ENCODE measurements around the gene POLA2.

Gene POLA2

DNA sequence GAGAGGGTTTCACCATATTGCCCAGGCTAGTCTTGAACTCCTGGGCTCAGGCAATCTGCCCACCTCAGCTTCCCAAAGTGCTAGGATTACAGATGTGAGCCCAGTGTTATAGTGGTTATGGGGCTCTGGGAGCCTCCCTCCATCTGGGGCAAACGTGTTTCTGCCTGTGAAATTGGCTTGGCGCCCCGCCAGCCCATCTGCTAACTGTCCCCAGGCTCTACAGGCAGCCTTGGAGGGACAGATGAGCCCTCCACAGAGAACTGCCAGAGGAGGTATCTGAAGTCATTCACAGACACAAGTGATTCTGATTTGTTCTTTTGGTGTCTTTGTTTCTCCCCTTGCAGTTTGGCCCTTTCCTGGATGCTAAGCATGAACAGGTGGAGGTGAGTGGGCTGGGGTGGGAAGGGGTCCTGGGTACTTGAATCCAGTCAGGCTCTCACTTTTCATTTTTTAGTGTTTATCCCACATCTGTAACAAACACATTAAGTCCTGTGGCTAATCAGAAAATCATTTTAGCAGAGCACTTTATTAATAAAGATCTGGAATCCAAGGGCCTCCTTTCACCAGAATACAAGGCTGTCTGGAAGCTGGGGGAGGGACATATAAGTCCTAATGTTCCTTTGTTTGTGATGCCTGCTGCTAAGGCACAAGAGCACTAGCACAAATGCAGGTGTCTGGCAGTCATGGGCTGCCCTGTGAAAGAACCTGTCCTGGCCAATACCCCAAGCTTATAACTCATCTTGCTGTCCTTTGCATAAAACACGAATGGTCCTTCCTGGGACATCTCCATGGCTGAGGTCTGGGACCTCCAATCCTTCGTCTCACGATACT lies 27.2 kb downstream of the POLA2 start:
- no peak for DNase-seq

DNA sequence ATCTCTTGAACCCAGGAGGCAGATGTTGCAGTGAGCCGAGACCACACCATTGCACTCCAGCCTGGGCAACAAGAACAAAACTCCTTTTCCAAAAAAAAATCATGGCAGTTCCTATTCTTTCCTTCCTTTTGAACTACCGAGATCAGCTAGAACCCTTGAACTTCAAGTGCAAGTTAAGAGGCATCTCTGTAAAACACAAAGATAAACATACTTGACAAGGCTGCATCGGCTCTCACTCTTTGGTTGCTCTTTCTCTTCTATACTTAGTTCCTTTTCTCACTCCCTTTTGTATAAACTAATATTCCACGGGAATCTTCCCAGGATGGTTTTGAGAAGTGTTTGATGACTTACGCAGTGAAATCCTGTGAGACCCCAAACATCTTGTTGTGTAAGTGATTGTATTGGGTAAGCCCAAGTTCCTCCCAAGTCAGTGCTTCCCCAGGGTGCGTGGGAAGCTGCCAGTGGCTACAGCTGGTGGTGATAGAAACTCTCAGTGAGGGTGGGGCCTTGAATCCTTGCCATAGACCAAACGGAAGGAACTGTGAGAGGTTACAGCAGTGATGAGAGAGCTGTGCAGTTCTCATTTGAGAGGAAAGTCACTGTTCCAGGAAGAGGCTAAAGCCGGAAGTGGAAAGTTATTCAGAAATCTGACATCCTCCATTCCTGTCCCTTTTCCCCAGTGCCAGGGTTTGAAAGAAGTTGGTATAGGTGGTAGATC lies 28.8 kb downstream of the POLA2 start:
- peak; percentile 26 to 89 for DNase-seq

DNA sequence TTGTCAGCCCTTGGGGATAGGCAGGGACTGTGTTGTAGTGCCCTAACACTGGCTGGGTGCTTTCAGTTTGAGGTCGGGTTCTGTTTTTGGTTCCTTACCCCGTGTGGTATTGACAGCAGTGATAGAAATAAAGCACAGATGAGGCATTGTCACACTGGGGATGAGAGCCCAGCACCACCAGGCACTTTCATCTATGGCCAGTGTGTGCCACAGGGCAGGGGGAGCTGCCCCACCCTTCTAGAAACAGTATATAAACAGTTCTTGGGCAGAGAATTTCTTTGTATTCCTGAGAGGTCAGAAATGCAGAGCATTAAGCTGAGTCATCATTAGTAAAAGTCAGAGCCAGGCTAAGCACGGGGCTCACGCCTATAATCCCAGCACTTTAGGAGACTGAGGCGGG lies 29.9 kb downstream of the POLA2 start:
- no peak for DNase-seq

DNA sequence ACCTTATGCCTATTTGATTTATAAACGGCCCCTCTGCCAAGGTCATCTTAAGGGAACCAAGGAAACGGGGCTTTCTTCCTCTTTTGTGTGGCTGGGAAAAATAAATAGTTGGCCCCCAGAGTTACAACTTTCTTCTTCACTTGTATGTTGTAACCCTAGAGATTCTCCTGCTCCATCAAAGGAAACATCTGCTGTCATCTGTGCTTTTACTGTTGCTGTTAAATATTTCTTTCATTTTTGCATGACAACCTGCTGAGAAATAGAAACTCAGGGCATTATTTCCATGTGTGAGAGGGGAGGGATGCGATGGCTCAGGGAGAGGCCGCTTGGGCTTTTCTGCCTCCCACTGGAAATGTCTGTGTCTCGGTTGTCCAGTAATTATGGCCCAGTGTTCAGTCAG lies 31.1 kb downstream of the POLA2 start:
- peak in 1 of 2 donors; percentile 66 for DNase-seq

DNA sequence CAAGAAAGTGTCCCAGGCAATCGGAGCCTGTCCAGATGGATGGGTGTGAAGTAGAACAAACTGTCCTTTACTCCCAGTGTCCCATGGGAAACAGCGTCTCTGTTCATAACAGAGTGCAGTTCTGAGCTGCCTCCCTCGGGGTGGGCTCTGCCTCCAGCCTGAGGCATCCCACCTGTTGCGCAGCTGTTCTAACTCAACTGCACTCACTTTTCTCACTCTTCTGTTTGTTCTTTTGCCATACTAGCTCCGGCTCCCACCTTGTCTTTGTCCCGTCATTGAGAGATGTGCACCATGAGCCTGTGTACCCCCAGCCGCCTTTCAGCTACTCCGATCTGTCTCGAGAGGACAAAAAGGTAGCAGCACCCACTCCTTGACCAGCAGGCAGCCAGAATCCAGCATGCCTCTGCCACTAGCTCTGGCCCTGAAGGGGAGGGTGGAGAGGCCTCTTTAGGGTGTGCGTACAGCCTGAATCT lies 32.2 kb downstream of the POLA2 start:
- no peak for DNase-seq

DNA sequence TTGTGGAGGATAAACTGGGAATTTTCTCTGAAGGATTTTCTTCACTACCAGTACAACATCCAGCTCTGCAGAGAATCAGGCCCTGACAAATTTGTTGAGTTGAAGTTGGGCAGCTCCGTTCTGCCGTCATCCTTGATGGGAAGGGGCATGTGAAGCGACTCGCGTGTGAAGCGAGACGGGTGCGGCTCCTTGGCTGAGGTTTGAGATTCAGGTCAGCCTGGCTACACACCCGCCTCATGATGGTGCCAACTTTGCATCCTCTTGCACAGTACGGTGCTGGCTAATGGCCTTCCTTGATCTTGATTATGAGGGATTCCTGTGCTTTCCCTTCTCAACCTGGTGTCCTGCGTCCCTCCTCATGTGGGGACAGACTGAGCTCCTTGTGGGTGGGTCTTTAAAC lies 33.2 kb downstream of the POLA2 start:
- DNase-seq = no peak

DNA sequence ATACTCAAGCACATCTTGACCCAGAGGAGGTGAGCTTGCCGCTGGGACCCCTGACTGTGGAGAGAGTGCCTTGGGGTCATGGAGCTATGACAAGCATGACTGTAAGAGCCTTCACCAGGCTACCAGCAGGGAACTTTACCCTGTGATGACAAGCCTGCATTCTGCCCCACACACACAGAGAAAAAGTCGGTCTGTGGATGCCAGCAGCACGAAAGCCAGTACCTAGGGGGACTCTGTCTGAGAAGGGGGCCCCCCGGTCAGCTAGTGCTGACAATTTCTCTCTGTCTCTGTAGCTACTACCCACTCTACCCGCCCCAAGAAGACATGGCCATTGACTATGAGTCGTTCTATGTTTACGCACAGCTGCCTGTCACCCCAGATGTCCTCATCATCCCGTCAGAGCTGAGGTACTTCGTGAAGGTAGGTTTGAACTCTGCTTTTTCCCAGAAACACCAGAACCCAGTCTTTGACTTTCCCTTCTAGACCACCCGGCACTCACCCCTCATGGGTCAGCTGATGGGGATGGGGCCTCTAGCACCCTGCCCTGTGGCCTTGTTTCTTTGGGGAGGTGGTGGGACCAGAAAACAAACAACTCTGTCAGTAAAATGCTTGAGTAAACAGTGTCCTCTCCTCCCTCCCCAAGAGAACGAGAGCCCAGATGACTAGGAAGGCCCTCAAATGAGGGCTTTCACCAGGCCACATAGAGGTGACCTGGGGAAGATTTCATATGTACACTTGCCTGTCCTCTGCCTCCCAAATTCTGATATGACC lies 34.0 kb downstream of the POLA2 start:
- no peak for DNase-seq

DNA sequence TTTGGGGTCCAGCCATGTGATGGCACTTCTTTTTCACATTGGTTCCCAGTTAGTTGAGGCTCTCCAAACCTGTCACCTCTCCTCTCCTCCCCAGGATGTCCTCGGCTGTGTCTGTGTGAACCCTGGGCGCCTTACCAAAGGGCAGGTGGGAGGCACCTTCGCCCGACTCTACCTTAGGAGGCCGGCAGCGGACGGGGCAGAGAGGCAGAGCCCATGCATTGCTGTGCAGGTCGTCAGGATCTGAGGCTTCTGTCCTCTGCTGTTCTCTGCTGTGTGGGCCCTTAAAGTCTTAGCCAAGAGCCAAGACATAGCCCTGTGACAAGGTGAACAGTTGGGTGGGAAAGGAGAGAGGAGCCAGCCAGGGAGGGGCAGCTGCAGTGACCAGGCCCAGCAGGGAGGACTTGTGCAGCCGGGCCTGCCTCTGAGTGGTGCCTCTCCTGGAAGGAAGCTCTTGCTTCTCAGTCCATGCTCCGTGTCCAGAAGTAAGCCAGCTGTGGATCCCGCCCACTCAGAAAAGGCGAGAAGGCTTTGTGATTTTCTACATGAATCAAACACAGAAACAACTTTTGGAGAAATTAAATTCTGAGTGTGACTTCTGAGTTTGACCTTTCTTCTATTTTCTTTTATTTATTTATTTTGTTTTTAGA lies 35.4 kb downstream of the POLA2 start:
- no peak for DNase-seq

DNA sequence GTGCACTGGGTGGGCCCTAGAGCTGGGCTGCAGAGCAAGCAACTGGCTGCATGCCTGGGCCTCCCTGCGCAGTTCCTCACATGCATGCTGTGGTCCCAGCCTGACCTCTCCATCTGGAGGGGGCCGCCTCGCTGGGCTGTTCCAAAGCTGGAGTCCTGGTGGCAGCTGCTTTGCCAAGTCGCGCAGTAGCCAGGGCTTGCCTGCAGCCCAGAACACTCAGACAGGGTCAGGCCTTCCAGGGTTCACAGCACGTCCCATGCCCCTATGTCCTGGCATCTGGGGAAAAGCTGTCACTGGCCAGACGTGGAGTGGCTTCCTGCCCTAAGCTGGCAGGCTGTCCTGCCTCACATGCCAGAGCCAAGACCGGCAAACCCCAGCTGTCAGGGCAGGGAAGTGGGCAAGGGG lies 36.4 kb downstream of the POLA2 start:
- no peak for DNase-seq

DNA sequence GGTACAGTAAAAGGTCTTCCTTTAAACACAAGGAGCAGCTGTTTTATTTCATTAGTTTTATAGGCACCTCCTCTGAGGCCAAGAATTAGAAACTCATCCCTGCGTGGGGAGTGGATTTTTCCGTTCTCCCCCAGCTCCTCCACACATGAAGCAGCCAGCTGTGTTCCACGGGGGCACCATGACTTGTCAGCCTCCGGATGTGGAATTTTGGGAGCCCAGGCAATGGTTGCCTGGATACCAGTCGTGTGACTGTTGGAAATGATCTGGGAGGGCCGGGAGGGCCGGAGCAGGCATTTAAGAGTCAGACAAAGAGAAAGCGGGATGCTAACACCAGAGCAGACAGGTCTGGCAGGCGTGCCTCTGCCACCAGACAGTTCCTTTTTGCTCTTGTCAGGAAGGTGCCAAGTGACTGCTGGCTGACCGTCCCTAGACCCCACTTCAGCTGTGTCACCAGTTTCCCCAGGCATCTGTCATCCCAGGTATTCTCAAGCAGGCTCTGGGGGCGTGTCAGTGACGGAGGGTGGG lies 37.0 kb downstream of the POLA2 start:
- no peak for DNase-seq

DNA sequence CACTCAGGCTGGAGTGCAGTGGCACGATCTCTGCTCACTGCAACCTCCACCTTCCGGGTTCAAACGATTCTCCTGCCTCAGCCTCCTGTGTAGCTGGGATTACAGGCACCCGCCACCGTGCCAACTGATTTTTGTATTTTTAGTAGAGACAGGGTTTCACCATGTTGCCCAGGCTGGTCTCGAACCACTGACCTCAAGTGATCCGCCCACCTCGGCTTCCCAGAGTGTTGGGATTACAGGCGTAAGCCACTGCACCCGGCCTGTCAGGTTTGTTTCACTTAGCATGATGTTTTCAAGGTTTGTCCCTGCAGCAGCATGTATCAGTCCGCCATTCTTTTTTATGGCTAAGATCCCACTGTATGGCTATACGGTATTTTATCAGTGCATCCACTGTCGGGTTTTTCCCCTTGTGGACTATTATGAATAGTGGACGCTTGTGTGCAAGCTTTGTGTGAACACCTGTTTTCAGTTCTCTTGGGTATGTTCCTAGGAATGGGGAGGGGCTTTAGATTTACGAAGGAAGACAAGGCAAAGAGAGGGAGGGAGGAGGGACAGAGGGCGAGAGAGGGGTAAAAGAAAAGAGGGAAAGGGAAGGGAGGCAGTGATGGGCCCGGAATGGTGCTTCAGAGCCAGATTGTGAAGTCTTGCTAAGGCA lies 39.0 kb downstream of the POLA2 start:
- no peak for DNase-seq

DNA sequence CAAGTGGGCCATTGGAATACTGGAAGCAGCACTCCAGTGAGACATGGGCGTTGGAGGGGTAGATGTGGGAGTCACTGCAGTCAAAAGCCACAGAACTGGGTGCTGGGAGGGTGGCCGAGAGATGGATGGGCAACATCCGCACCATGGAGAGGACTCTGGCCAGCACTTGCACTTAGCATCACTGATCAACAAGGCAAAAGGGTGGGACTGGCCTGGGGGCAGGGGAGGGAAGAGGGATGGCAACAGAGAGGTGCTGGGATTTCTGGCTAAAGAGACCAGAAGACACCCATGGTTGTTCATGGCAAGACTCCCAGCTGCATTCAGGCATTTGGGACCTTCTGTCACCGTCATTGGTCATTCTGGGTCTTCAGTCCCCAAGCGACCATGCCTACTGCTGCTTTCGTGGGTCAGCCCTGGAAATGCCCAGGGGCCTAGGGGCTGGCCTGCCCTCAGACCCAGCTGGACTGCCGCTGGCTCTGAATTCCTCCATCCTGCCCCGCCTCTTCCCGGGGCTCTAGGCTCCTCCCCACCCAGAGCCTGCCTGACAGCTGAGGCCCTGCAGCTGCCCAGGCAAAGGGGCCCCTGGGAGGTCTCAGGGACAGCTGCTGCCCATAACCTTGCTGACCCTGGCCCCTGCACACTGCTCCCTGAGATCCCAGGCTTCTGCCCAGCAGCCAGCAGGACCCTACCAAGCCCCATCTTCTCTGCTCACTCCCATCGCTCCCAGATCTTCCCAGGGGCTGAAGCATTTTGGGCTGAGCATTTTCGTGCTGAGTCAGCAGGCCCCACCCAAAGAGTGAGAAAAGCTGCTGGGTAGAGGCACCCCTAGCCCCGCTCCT lies 39.9 kb downstream of the POLA2 start:
- no peak for DNase-seq

DNA sequence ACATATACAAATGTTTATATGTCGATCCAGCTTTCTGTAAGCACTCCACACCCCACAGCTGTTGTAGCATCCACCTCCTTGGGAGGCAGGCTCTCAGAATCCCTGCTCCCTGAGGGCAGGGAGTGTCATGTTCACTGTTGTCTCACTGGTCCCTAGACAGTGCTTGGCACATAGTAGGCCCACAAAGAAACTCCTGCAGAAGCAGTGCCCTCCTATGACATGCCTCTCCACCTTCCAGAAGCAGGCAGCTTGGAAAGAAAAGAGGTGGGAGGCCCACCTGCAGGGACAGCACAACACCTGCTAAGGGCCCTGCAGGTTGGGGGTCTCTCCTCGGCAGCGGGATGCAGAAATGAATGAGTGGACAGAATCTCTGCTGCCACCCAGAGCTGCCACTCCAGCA lies 41.8 kb downstream of the POLA2 start:
- no peak for DNase-seq

DNA sequence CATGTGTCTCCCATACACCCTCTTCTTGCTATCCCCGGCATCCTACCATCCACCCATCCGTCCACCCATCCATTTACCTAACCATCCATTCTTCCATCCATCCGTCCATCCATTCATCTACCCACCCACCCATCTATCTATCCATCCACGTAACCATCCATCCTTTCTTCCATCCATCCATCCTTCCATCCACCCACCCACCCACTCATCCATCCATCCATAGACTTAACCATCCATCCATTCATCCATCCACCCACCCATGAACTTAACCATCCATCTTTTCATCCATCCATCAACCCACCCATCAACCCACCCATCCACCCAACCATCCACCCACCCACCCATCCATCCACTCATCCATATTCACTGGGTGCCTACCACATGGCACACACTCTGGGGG lies 42.3 kb downstream of the POLA2 start:
- no peak for DNase-seq

DNA sequence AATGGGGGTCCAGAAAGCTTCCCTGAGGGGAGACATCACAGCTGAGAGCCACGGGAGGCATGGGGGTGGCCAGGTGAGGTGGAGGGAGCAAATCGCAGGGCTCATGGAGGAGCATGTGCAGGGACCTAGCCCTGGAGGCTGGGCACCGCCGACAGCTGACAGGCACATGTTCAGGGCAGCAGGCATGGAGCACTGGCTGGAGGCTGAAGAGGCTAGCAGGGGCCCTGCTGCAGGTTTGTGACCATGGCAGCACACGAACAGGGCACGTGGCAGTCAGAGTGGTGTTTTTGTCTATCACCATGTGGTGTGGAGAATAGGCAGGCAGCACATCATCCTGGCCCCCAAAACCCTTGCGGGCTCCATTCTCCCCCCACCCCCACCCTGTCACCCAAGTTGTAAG lies 42.9 kb downstream of the POLA2 start:
- DNase-seq = no peak

DNA sequence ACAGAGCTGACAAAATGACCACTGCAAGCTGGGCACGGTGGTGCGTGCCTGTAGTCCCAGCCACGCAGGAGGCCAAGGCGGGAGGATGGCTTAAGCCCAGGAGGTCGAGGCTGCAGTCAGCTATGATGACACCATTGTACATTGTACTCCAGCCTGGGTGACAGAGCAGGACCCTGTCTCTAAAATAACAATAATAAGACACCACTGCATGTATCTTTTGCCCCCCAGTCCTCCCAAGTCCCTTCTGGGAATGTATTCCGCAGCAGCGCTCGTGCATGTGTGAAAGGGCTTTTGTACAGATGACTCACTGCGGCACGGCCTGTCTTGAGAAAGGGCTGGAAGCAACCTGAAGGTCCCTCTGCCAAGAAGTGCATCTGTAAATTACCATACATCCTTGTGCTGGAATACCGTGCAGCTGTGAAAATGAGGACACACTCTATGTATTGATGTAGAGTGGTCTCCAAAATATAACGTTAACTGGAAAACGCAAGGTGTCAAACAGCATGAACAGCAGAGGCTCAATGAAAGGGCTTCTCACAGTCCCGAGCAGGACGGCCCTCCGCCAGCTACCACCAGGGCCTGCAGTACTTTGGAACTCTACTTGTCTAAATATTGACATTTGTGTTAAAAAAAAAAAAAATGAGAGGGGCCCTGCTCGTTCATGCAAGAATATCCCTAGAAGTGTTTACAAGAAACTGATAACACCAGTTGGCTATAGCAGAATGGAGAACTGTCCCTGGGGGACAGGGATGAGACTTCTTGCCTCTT lies 43.9 kb downstream of the POLA2 start:
- DNase-seq = no peak

DNA sequence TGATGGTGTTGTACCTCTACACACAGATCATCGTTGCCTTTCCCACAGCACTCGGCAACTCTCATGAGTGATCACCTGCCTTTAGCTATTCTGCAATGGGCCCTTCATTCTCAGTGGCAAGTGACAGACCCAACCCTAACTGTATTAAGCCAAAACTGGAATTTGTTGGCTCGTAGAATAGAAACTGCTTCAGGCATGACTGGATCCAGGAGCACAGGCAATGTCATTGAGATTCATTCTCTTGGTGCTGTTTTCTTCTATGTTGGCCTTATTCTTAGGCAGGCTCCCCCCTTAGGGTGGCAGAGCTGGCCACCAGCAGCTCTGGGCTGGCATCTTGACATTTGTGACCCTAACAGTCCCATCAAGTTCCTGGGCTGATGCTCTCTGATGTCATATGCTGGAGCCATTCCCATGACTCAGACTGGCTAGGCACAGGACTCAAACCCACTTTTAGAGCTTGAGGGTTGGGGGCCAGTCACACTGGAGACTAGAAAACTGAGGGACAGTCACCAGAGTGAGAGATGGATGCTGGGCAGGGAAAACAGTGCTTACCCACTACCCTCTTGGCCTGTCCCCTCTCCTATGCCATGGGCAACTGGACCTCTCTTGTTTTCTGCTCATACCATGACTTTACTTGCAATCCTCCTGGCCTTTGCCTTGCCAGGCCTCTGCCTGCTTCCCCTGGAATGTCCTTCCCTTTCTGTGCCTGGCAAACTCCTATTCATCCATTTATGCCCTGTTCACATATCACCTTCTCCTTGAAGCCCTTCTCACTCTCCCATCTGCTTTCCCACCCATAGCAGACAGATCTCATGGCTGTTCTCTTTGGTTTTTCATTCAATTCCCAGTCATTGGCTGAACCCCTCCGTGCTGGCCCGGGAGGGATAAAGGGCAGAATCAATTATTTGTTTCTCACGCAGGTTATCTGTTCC lies 45.8 kb downstream of the POLA2 start:
- no peak for DNase-seq

DNA sequence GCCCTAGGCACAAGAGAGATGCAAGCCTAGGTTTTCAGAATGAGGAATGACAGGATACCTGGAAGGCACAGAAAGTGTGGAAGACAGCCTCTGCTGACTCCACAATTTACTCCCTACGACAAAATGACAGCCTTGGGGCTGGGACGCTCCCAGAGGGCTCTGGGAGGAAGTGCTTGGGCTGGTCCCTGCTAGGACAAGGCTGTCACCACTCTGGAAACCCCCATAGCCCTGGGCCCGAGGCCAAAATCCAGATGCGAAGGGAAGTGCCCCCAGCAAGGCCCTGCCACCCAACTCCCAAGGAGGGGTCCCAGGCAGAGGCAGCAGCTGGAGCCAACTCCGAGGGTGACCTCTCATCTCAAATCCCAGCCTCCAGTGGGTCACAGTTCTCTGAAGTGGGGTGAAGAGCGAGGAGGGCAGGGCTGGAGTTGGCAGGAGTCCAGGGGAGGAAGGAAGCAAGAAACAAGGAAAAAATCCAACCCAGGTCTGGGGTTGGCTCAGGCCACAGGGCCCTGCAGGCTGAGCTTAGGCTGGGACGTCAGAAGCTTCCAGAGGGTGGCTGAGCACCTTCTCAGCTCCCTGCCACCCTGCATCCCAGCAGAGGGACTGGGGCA lies 46.6 kb downstream of the POLA2 start:
- DNase-seq = peak in 1 of 2 donors; percentile 78

DNA sequence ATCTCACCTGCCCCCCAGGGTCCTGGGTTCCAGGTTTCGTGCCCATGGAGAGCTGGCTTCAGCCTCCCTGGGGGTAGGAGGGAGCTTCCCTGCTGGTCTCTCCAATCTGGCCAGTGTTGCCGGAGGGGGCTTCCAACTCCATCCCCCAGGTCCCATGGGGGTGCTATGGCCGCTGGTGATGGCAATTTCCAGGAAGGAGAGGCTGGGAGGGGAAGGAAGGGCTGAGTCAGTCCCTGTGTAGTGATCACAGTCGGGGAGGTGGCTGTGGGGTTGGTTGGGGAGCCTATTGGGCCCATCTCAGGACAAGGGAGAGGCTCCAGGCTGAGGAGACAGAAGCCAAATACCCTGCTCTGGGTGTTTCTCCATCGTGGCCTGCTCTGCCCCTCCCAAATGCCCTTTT lies 47.2 kb downstream of the POLA2 start:
- peak in 1 of 2 donors; percentile 18 for DNase-seq

Measured in bone marrow (tissue), 2 donors.